H1 (cell line): ENCODE data around the gene SMAP1. TPM values are rescaled to one million over a fixed set of nuclear protein-coding genes. Genes with fewer than 3 reads are reported as not detected.

Experiments
- CTCF ChIA-PET: fragments of 300-600 bp; sonication (Branson Sonifier 250); formaldehyde crosslinking; loops from one replicate; lab custom pipeline; 2021; ENCODE audit not compliant: partially characterized antibody; lab: Charles Lee
- POLR2A ChIA-PET: fragments of 300-600 bp; sonication (Branson Sonifier 250); formaldehyde crosslinking; loops from one replicate; lab custom pipeline; 2021; ENCODE audit warnings: inconsistent platforms; ENCODE audit not compliant: partially characterized antibody; lab: Charles Lee
- DNase-seq, 2 experiments: peaks; one replicate each; pipeline versions ENCODE4 v3.0.0 to v3.0.0-alpha.2; 2010 to 2022; ENCODE audit warnings: low spot score in 2 of 2, low read depth in 1 of 2, mixed read lengths in 1 of 2
- FAIRE-seq: peaks from 2 replicates; lab custom pipeline; 2011; peaks lifted over from hg19 to GRCh38; lab: Jason Lieb, UNC
- H2AFZ ChIP-seq: 2 replicates; pipeline ENCODE4 v1.8.1; 2012; ENCODE audit warnings: low read length, inconsistent platforms
- H2AK5ac ChIP-seq: 2 replicates; pipeline ENCODE4 v1.6.1; 2013; ENCODE audit warnings: low read depth, low read length
- H2BK120ac ChIP-seq: replicated peaks from 2 replicates; pipeline ENCODE3; 2013; ENCODE audit warnings: low read depth, low read length, inconsistent platforms
- H2BK12ac ChIP-seq: 2 replicates; pipeline ENCODE4 v1.6.1; 2013; ENCODE audit warnings: low read depth, low read length
- H2BK15ac ChIP-seq: 2 replicates; pipeline ENCODE4 v1.6.1; 2013; ENCODE audit warnings: low read length
- H2BK20ac ChIP-seq: 2 replicates; pipeline ENCODE4 v1.6.1; 2013; ENCODE audit warnings: low read length
- H2BK5ac ChIP-seq: 2 replicates; pipeline ENCODE4 v1.6.1; 2013; ENCODE audit warnings: low read depth, low read length
- H3K14ac ChIP-seq: 2 replicates; pipeline ENCODE4 v1.6.1; 2013; ENCODE audit warnings: inconsistent platforms; ENCODE audit not compliant: insufficient read length
- H3K18ac ChIP-seq: 2 replicates; pipeline ENCODE4 v1.6.1; 2013; ENCODE audit warnings: low read length; ENCODE audit errors: extremely low read depth
- H3K23ac ChIP-seq: 2 replicates; pipeline ENCODE4 v1.6.1; 2013; ENCODE audit warnings: inconsistent platforms; ENCODE audit not compliant: insufficient read length
- H3K23me2 ChIP-seq: 2 replicates; pipeline ENCODE4 v1.6.1; 2013; ENCODE audit warnings: low read depth, low read length
- H3K27ac ChIP-seq: 2 replicates; pipeline ENCODE4 v1.6.1; 2011; ENCODE audit warnings: low read depth, low read length, inconsistent platforms
- H3K27me3 ChIP-seq, 4 experiments: replicated peaks in 1 of 4; 1 replicate in 1 of 4; 2 replicates in 3 of 4; pipeline versions ENCODE4 v1.6.1 to v1.8.1; 2011 to 2013; ENCODE audit warnings: low read length in 3 of 4, mild to moderate bottlenecking in 3 of 4, inconsistent platforms in 2 of 4, mixed read lengths in 2 of 4, moderate library complexity in 1 of 4; ENCODE audit not compliant: control insufficient read depth in 3 of 4, insufficient read depth in 3 of 4; ENCODE audit errors: extremely low read depth in 1 of 4
- H3K36me3 ChIP-seq, 4 experiments: 2 replicates each; pipeline versions ENCODE4 v1.6.1 to v1.8.1; 2011 to 2013; ENCODE audit warnings: mild to moderate bottlenecking in 4 of 4, low read length in 3 of 4, moderate library complexity in 2 of 4, control low read depth in 1 of 4, inconsistent platforms in 1 of 4; ENCODE audit not compliant: insufficient read depth in 4 of 4, control insufficient read depth in 2 of 4
- H3K4ac ChIP-seq: replicated peaks from 2 replicates; pipeline ENCODE3; 2013; ENCODE audit warnings: low read length, low read depth, mixed read lengths, inconsistent platforms; ENCODE audit not compliant: insufficient read length
- H3K4me1 ChIP-seq, 4 experiments: replicated peaks in 1 of 4; 1 replicate in 1 of 4; 2 replicates in 3 of 4; pipeline versions ENCODE4 v1.6.1 to v1.8.1; 2011 to 2013; ENCODE audit warnings: low read length in 3 of 4, inconsistent platforms in 2 of 4, mixed read lengths in 1 of 4; ENCODE audit not compliant: insufficient read depth in 4 of 4, control insufficient read depth in 3 of 4
- H3K4me2 ChIP-seq, 2 experiments: 2 replicates each; pipeline versions ENCODE4 v1.6.1 to v1.8.1; 2011 to 2013; ENCODE audit warnings: low read depth in 2 of 2, low read length in 2 of 2, control low read depth in 1 of 2, inconsistent platforms in 1 of 2, mild to moderate bottlenecking in 1 of 2; ENCODE audit not compliant: insufficient read depth in 1 of 2
- H3K4me3 ChIP-seq, 4 experiments: fragments of 200-600, 300-600 bp in 1 of 4; sonication (generic), shearing (Covaris generic), sonication (Bioruptor Twin) in 1 of 4; 2 replicates each; pipeline versions ENCODE4 v1.5.1 to v1.8.1; 2011 to 2016; ENCODE audit warnings: low read length in 4 of 4, low read depth in 3 of 4, control low read depth in 2 of 4, inconsistent platforms in 2 of 4, mild to moderate bottlenecking in 2 of 4, mixed read lengths in 1 of 4, moderate library complexity in 1 of 4; ENCODE audit not compliant: insufficient read depth in 2 of 4; ENCODE audit errors: extremely low read depth in 1 of 4
- H3K56ac ChIP-seq: replicated peaks from 2 replicates; pipeline ENCODE3; 2013; ENCODE audit warnings: low read depth, mild to moderate bottlenecking, mixed read lengths, low read length, inconsistent platforms; ENCODE audit not compliant: insufficient read length
- H3K79me1 ChIP-seq: 2 replicates; pipeline ENCODE4 v1.6.1; 2013; ENCODE audit warnings: low read depth, low read length, control low read depth
- H3K79me2 ChIP-seq, 2 experiments: 2 replicates each; pipeline versions ENCODE4 v1.6.1 to v1.8.1; 2012 to 2013; ENCODE audit warnings: low read length in 2 of 2, mild to moderate bottlenecking in 2 of 2, inconsistent platforms in 1 of 2; ENCODE audit not compliant: insufficient read depth in 2 of 2, control insufficient read depth in 1 of 2
- H3K9ac ChIP-seq, 4 experiments: replicated peaks in 1 of 4; 1 replicate in 1 of 4; 2 replicates in 3 of 4; pipeline versions ENCODE4 v1.6.1 to v1.8.1; 2011 to 2013; ENCODE audit warnings: low read depth in 3 of 4, low read length in 3 of 4, control low read depth in 2 of 4, mild to moderate bottlenecking in 2 of 4, moderate library complexity in 2 of 4, inconsistent platforms in 1 of 4; ENCODE audit errors: extremely low read depth in 1 of 4
- H3K9me3 ChIP-seq, 2 experiments: 2 replicates each; pipeline versions ENCODE4 v1.6.1 to v1.8.1; 2012 to 2013; ENCODE audit warnings: mild to moderate bottlenecking in 2 of 2, moderate library complexity in 2 of 2, control low read depth in 1 of 2, inconsistent platforms in 1 of 2, low read depth in 1 of 2, low read length in 1 of 2, mixed read lengths in 1 of 2; ENCODE audit not compliant: insufficient read depth in 2 of 2
- H4K20me1 ChIP-seq, 2 experiments: replicated peaks in 1 of 2; 2 replicates each; pipeline versions ENCODE3 to v1.8.1; 2011 to 2013; ENCODE audit warnings: inconsistent platforms in 2 of 2, low read length in 2 of 2, mild to moderate bottlenecking in 1 of 2; ENCODE audit not compliant: insufficient read depth in 2 of 2, control insufficient read depth in 1 of 2
- H4K5ac ChIP-seq: 2 replicates; pipeline ENCODE4 v1.6.1; 2013; ENCODE audit warnings: low read length, low read depth, mixed read lengths, inconsistent platforms; ENCODE audit not compliant: insufficient read length
- H4K8ac ChIP-seq: 2 replicates; pipeline ENCODE4 v1.8.0; 2013; ENCODE audit warnings: mild to moderate bottlenecking, moderate library complexity, low read length, inconsistent platforms; ENCODE audit not compliant: insufficient read depth; ENCODE audit errors: extremely low read depth
- H4K91ac ChIP-seq: replicated peaks from 2 replicates; pipeline ENCODE3; 2013; ENCODE audit warnings: low read length, mixed read lengths, inconsistent platforms; ENCODE audit not compliant: insufficient read length
- FOSL1 ChIP-seq: IDR thresholded peaks from 2 replicates; pipeline ENCODE4 v1.6.1; 2011; ENCODE audit warnings: mild to moderate bottlenecking, low read depth, low read length, moderate library complexity; ENCODE audit not compliant: insufficient read depth
- WGBS, 2 experiments: shearing (Covaris generic) in 1 of 2; methylation state at CpG; one replicate each; pipeline versions ENCODE4 v1.1.6 to v1.1.7; 2013 to 2015; ENCODE audit warnings: low lambda C conversion rate in 2 of 2, mixed read lengths in 2 of 2, inconsistent platforms in 1 of 2, low coverage in 1 of 2, missing lambda C conversion rate in 1 of 2; ENCODE audit not compliant: insufficient replicate concordance in 2 of 2, insufficient coverage in 1 of 2, insufficient read length in 1 of 2; ENCODE audit errors: extremely low coverage in 1 of 2, missing lambda C conversion rate in 1 of 2; 5-methylcytosine and 5-hydroxymethylcytosine counted together
- polyA plus RNA-seq, 7 experiments: library from polyadenylated mRNA; depleted of rRNA in 3 of 7; stranded (reverse) in 5 of 7; unstranded in 2 of 7; fragments of >200 nt in 5 of 7; fragments of 200-250 nt in 2 of 7; gene quantifications; 1 replicate in 5 of 7; 2 replicates in 1 of 7; 4 replicates in 1 of 7; pipeline versions ENCODE4 v1.2.1 to v1.2.3, GENCODE V29; 2011 to 2013; ENCODE audit warnings: missing spikeins in 2 of 7, mixed read lengths in 2 of 7
- total RNA-seq: library from RNA; stranded (reverse); fragmentation: NEBNext Ultra II Directional; extraction: Animal tissue kit (Norgen Biotek cat#: 25700); gene quantifications from 2 replicates; pipeline ENCODE4 v1.2.1, GENCODE V29; 2021
- TF ChIP-seq, protein P1 (sequence below): IDR thresholded peaks from 2 replicates; pipeline ENCODE4 v1.6.1; 2012; ENCODE audit warnings: low read length, inconsistent platforms

SMAP1 gene
- total and polyA plus RNA-seq, 2 of the 8 experiments (the other 6 are each of a cell fraction or from before 2014, with no cell fraction given) = 18.8 to 32.4 TPM

DNA sequence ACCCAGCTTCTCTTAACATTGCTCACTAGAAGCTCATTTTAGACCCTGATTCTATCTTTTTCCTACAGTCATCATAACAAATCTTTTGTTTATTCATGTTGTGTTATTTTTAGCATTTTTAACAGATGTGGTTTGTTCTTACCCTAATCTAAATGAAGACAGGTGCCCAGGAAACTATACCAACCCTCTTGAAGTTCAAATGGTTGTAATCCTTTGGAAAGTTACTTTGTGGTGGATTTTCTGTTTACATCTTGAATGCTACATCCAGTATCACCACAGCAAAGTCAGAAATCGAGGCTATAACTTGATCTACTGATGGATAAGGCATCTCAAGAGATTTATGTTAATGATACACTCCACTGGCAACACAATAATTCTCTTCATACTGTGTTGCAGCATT lies 26.2 kb downstream of the SMAP1 start:
- Histone ChIP-seq H3K18ac (no peak overlapping the region), H3K9ac (no peak overlapping the region), H4K8ac (no peak overlapping the region), H3K36me3 (no peaks in the 10 kb centered on the region), H3K4me1 (no peaks in the 10 kb centered on the region), H2AFZ (no peak overlapping the region), H4K5ac (no peak overlapping the region), H2BK5ac (no peak overlapping the region), H2BK12ac (no peak overlapping the region), H3K27ac (no peak overlapping the region), H2BK15ac (no peak overlapping the region), H3K4me3 (no peak overlapping the region), H2BK120ac (no peak overlapping the region), H3K56ac (no peak overlapping the region), H3K4ac (no peak overlapping the region), H2BK20ac (no peak overlapping the region), H3K27me3 (no peaks in the 10 kb centered on the region), H4K91ac (no peak overlapping the region), H3K79me1 (no peaks in the 10 kb centered on the region), H3K23me2 (no peaks in the 10 kb centered on the region), H2AK5ac (no peak overlapping the region), H4K20me1 (peaks cover 0 to 1% of the 10 kb centered on the region in 2 experiments), H3K23ac (no peak overlapping the region), H3K4me2 (no peak overlapping the region), H3K79me2 (peaks cover 0 to 71% of the 10 kb centered on the region in 2 experiments; a peak in 2 of 4 replicates), H3K9me3 (no peaks in the 10 kb centered on the region), H3K14ac (no peak overlapping the region)
- no peak for DNase-seq
- no peak for FAIRE-seq
- ChIA-PET POLR2A (interaction anchor here (1.0 kb wide), 1 partner anchor 10 kb away, joined by 3 read pairs; no protein-coding TSS in a partner anchor), CTCF (interaction anchor here (0.5 to 2.3 kb wide), 5 partner anchors 10 to 318 kb away, joined by 3 to 10 read pairs (median 4); no protein-coding TSS in a partner anchor)
- TF ChIP-seq, protein P1, sequence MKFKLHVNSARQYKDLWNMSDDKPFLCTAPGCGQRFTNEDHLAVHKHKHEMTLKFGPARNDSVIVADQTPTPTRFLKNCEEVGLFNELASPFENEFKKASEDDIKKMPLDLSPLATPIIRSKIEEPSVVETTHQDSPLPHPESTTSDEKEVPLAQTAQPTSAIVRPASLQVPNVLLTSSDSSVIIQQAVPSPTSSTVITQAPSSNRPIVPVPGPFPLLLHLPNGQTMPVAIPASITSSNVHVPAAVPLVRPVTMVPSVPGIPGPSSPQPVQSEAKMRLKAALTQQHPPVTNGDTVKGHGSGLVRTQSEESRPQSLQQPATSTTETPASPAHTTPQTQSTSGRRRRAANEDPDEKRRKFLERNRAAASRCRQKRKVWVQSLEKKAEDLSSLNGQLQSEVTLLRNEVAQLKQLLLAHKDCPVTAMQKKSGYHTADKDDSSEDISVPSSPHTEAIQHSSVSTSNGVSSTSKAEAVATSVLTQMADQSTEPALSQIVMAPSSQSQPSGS = no peak
- no peak for TF ChIP-seq FOSL1
- WGBS, 2 experiments = 86% methylated on average over 1 of the region's 1 CpG; no CpG with 5 or more reads in 1 of the 2 experiments
